Breast epithelium (tissue), 4 donors: ENCODE results near the gene LPCAT3. TPM values are rescaled to one million over a fixed set of nuclear protein-coding genes. Genes with fewer than 3 reads are reported as not detected.

Experiments
- DNase-seq, 2 donors: peaks; one replicate each; pipeline ENCODE4 v3.0.0-alpha.2; 2019; ENCODE audit warnings: low spot score in 2 of 2
- H3K27ac ChIP-seq, 2 donors: fragments of 200-600 bp; sonication (generic) in 1 of 2; one replicate each; pipeline ENCODE4 v1.5.1; 2016 to 2019; ENCODE audit warnings: mild to moderate bottlenecking in 1 of 2
- H3K27me3 ChIP-seq, 2 donors: fragments of 200-600 bp; sonication (generic) in 1 of 2; one replicate each; pipeline versions ENCODE4 v1.5.1 to v1.6.0; 2017 to 2019; ENCODE audit warnings: control low read depth in 1 of 2, mild to moderate bottlenecking in 1 of 2
- H3K36me3 ChIP-seq: fragments of 200-600 bp; one replicate; pipeline ENCODE4 v1.5.1; 2019
- H3K4me1 ChIP-seq, 2 donors: fragments of 200-600 bp; sonication (generic); one replicate each; pipeline ENCODE4 v1.5.1; 2016 to 2019; ENCODE audit warnings: control low read depth in 1 of 2
- H3K4me3 ChIP-seq, 3 donors: fragments of 200-600 bp; sonication (generic); 1 replicate in 2 of 3; 2 replicates in 1 of 3; pipeline ENCODE4 v1.5.1; 2016 to 2019; ENCODE audit warnings: mild to moderate bottlenecking in 3 of 3, moderate library complexity in 2 of 3
- H3K9me3 ChIP-seq, 2 donors: fragments of 200-600 bp; sonication (generic) in 1 of 2; one replicate each; pipeline ENCODE4 v1.5.1; 2016 to 2019; ENCODE audit warnings: control low read depth in 1 of 2
- CTCF ChIP-seq, 3 donors: fragments of 450-650 bp; IDR thresholded peaks; one replicate each; pipeline ENCODE4 v1.5.1; 2016 to 2017; ENCODE audit warnings: antibody characterized with exemption in 3 of 3, mild to moderate bottlenecking in 3 of 3, moderate library complexity in 3 of 3
- POLR2A ChIP-seq: fragments of 450-650 bp; IDR thresholded peaks from one replicate; pipeline ENCODE4 v1.6.1; 2016; ENCODE audit warnings: antibody characterized with exemption, mild to moderate bottlenecking, moderate library complexity
- POLR2AphosphoS5 ChIP-seq, 3 donors: sonication (generic); formaldehyde crosslinking; IDR thresholded peaks; one replicate each; pipeline ENCODE4 v1.6.1; 2017; ENCODE audit warnings: antibody characterized with exemption in 3 of 3
- intact Hi-C: fragments of 100-400 bp; cut with DNase I; formaldehyde crosslinking; loops from one replicate; pipeline ENCODE4 v1.15.1; 2023; ENCODE audit warnings: low total_unique reads
- total RNA-seq, 3 donors: library from RNA; depleted of rRNA; stranded (reverse); fragments of >200 nt; gene quantifications; one replicate each; pipeline ENCODE4 v1.1.0, GENCODE V29; 2016

The LPCAT3 gene
- total RNA-seq, 3 donors from 2014 or later, result 28.3 to 67.5 (median 63.7) TPM

- H3K36me3 ChIP-seq, result no peaks in the 10 kb centered on the region
- TF ChIP-seq POLR2AphosphoS5 (IDR thresholded peaks at IDR 0.05) (no peak), POLR2A (no peak), CTCF (IDR thresholded peaks at IDR 0.05) (no peak)
- no peaks in the 10 kb centered on the region for H3K9me3 ChIP-seq
- H3K27ac ChIP-seq, result no peak overlapping the region
- H3K27me3 ChIP-seq, result no peaks in the 10 kb centered on the region
- H3K4me1 ChIP-seq, result no peaks in the 10 kb centered on the region
- H3K4me3 ChIP-seq, result no peak overlapping the region
- DNase-seq, result no peak
- intact Hi-C loops, result no loop called here
These were observed 17.2 kb upstream of the LPCAT3 start for GRCh38 chr12:7035463-7035862.

- TF ChIP-seq CTCF (IDR thresholded peaks at IDR 0.05) (no peak), POLR2A (no peak)
- no peak overlapping the region for H3K4me3 ChIP-seq
- intact Hi-C loops, result no loop called here
- H3K36me3 ChIP-seq, result no peaks in the 10 kb centered on the region
- H3K9me3 ChIP-seq, result no peaks in the 10 kb centered on the region
- no peak overlapping the region for H3K27ac ChIP-seq
- DNase-seq, result no peak
- no peaks in the 10 kb centered on the region for H3K4me1 ChIP-seq
- no peaks in the 10 kb centered on the region for H3K27me3 ChIP-seq
These were observed 16.2 kb upstream of the LPCAT3 start for GRCh38 chr12:7034464-7034863.

- intact Hi-C loops, result no loop called here
- Histone ChIP-seq H3K27ac (no peak overlapping the region), H3K4me3 (no peak overlapping the region), H3K27me3 (no peaks in the 10 kb centered on the region), H3K9me3 (no peaks in the 10 kb centered on the region), H3K4me1 (no peaks in the 10 kb centered on the region), H3K36me3 (no peaks in the 10 kb centered on the region)
- TF ChIP-seq CTCF (IDR thresholded peaks at IDR 0.05) (no peak), POLR2A (no peak), POLR2AphosphoS5 (IDR thresholded peaks at IDR 0.05) (no peak)
- no peak for DNase-seq
These were observed 14.7 kb upstream of the LPCAT3 start for GRCh38 chr12:7032990-7033389.

- H3K27ac ChIP-seq, result no peak overlapping the region
- no peak overlapping the region for H3K4me3 ChIP-seq
- no peak for DNase-seq
- H3K27me3 ChIP-seq, result no peaks in the 10 kb centered on the region
- no peaks in the 10 kb centered on the region for H3K4me1 ChIP-seq
- no peaks in the 10 kb centered on the region for H3K36me3 ChIP-seq
- TF ChIP-seq CTCF (IDR thresholded peaks at IDR 0.05) (no peak), POLR2AphosphoS5 (IDR thresholded peaks at IDR 0.05) (no peak), POLR2A (no peak)
- intact Hi-C loops, result no loop called here
- no peaks in the 10 kb centered on the region for H3K9me3 ChIP-seq
These were observed 13.0 kb upstream of the LPCAT3 start for GRCh38 chr12:7031306-7031705.

- no peak for DNase-seq
- no peak overlapping the region for H3K27ac ChIP-seq
- H3K36me3 ChIP-seq, result no peaks in the 10 kb centered on the region
- intact Hi-C loops, result no loop called here
- no peaks in the 10 kb centered on the region for H3K4me1 ChIP-seq
- no peaks in the 10 kb centered on the region for H3K9me3 ChIP-seq
- TF ChIP-seq POLR2A, result no peak
- no peak for TF ChIP-seq POLR2AphosphoS5 (IDR thresholded peaks at IDR 0.05)
- no peak for TF ChIP-seq CTCF (IDR thresholded peaks at IDR 0.05)
- no peaks in the 10 kb centered on the region for H3K27me3 ChIP-seq
- no peak overlapping the region for H3K4me3 ChIP-seq
These were observed 8.6 kb upstream of the LPCAT3 start for GRCh38 chr12:7026854-7027253.
